ENCODE measurements around the gene ZNF674.

DNA sequence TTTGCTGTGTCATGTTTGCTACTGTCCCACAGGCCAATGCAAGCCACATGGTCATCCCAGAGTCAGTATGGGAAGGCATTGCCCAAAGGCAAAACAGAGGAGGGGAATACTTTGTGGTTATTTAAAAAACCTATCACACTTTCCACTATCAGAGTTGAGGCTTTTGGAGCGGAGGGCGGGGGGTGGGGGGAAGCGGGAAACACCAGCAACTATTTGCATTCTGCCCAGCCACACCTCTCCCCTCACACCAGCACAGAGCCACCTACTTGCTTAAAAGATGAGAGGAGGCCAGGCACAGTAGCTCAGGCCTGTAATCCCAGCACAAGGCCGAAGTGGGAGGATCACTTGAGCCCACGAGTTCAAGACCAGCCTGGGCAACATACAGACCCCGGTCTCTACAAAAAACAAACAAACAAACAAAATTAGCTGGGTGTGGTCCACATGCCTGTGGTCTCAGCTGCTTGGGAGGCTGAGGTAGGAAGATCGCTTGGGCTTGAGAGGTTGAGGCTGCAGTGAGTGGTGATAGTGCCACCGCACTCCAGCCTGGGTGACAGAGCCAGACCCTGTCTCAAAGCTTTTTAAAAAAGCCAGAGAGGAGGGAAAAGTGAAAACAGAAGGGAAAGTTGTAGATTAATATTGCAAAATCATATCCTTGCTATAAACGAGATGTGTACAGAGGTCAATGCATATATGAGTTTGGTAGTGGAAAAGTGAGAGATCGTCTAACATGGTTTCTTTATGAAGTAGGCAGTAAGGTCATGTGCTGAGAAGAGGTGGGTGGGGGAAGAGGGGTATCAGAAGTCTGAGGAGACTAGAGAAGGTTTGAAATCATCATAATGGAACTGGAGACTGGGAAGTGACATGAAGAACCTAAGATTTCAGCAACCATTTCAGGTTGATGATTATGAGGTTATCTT, 26.5 kb upstream of the ZNF674 start:
- TF ChIP-seq, protein P1, sequence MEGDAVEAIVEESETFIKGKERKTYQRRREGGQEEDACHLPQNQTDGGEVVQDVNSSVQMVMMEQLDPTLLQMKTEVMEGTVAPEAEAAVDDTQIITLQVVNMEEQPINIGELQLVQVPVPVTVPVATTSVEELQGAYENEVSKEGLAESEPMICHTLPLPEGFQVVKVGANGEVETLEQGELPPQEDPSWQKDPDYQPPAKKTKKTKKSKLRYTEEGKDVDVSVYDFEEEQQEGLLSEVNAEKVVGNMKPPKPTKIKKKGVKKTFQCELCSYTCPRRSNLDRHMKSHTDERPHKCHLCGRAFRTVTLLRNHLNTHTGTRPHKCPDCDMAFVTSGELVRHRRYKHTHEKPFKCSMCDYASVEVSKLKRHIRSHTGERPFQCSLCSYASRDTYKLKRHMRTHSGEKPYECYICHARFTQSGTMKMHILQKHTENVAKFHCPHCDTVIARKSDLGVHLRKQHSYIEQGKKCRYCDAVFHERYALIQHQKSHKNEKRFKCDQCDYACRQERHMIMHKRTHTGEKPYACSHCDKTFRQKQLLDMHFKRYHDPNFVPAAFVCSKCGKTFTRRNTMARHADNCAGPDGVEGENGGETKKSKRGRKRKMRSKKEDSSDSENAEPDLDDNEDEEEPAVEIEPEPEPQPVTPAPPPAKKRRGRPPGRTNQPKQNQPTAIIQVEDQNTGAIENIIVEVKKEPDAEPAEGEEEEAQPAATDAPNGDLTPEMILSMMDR (IDR thresholded peaks at IDR 0.05 in 2 of 3, conservative IDR thresholded peaks at IDR 0.05 in 1 of 3; ENCODE audit: control insufficient read depth in 2 of 3, extremely low read depth in 1 of 3, insufficient read depth in 1 of 3, low read depth in 3 of 3, low read length in 3 of 3), result no peak
- no peak for TF ChIP-seq TAF1 (IDR thresholded peaks at IDR 0.05; ENCODE audit: borderline replicate concordance, low read depth, low read length)
- no peak for TF ChIP-seq POLR2AphosphoS5 (IDR thresholded peaks at IDR 0.05; ENCODE audit: low read length)
- no peak for TF ChIP-seq NR2C2 (IDR thresholded peaks at IDR 0.05; ENCODE audit: borderline replicate concordance, control insufficient read depth, insufficient read length, low read depth)
- TF ChIP-seq PRDM15 (CRISPR knock-in tag; IDR thresholded peaks at IDR 0.05), result no peak
- no peak for TF ChIP-seq EP300 (IDR thresholded peaks at IDR 0.05; ENCODE audit: borderline replicate concordance in 1 of 2, control insufficient read depth in 1 of 2, low read depth in 2 of 2, low read length in 2 of 2)
- no peak for TF ChIP-seq SIN3A (IDR thresholded peaks at IDR 0.05; ENCODE audit: low read depth, low read length)
- TF ChIP-seq BRCA1 (IDR thresholded peaks at IDR 0.05; ENCODE audit: low read depth, low read length), result no peak
- TF ChIP-seq POLR2A (IDR thresholded peaks at IDR 0.05; ENCODE audit: low read depth, low read length), result no peak
- TF ChIP-seq KDM1A (IDR thresholded peaks at IDR 0.05; ENCODE audit: borderline replicate concordance), result no peak
- TF ChIP-seq CHD4 (IDR thresholded peaks at IDR 0.05), result no peak

All from GM12878 (cell line).